C4-2B (cell line): ENCODE results near the gene SLC35F3.

Experiments
- ZFX ChIP-seq: fragments of 450-650 bp; IDR thresholded peaks from 2 replicates; pipeline ENCODE4 v1.6.1; 2017
- TF ChIP-seq, protein P1 (sequence below): fragments of 450-650 bp; conservative IDR thresholded peaks from 2 replicates; pipeline ENCODE4 v1.5.1; 2017; ENCODE audit warnings: mild to moderate bottlenecking

DNA sequence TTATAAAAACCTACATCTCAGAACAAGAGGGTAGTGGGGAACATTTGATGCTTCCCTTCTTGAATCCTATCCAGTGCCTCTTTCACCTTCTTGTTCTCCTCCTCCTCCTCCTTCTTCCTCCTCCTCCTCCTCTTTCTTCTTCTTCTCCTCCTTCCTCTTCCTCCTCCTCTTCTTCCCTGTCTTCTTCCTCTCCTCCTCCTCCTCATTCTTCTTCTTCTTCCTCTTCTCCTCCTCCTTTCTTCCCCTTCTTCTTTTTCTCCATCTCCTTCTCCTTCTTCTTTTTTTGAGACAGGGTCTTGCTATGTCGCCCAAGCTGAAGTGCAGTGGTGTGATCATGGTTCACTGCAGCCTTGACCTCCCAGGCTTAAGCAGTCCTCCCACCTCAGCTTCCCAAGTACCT lies 31.9 kb downstream of the SLC35F3 start:
- no peak for TF ChIP-seq ZFX
- TF ChIP-seq, protein P1, sequence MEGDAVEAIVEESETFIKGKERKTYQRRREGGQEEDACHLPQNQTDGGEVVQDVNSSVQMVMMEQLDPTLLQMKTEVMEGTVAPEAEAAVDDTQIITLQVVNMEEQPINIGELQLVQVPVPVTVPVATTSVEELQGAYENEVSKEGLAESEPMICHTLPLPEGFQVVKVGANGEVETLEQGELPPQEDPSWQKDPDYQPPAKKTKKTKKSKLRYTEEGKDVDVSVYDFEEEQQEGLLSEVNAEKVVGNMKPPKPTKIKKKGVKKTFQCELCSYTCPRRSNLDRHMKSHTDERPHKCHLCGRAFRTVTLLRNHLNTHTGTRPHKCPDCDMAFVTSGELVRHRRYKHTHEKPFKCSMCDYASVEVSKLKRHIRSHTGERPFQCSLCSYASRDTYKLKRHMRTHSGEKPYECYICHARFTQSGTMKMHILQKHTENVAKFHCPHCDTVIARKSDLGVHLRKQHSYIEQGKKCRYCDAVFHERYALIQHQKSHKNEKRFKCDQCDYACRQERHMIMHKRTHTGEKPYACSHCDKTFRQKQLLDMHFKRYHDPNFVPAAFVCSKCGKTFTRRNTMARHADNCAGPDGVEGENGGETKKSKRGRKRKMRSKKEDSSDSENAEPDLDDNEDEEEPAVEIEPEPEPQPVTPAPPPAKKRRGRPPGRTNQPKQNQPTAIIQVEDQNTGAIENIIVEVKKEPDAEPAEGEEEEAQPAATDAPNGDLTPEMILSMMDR = no peak
